Smooth muscle cell (in vitro differentiated cells): Measurements from ENCODE around the gene AP2M1. TPM values are rescaled to one million over a fixed set of nuclear protein-coding genes. Genes with fewer than 3 reads are reported as not detected.

Experiments used
- DNase-seq: peaks from one replicate; lab custom pipeline; 2025; ENCODE audit not compliant: unreplicated experiment; lab: John Stamatoyannopoulos, UW
- H2AFZ ChIP-seq: fragments of 200-600 bp; sonication (generic); 2 replicates; pipeline ENCODE4 v1.6.0; 2016; ENCODE audit warnings: antibody characterized with exemption, low read depth, mild to moderate bottlenecking
- H3F3A ChIP-seq: fragments of 200-600 bp; sonication (generic); 2 replicates; pipeline ENCODE4 v1.6.0; 2017; ENCODE audit warnings: antibody characterized with exemption, low read depth
- H3K27ac ChIP-seq: fragments of 200-600 bp; sonication (generic); 2 replicates; pipeline ENCODE4 v1.5.1; 2016; ENCODE audit warnings: low read depth, mild to moderate bottlenecking
- H3K27me3 ChIP-seq: fragments of 200-600 bp; sonication (generic); 2 replicates; pipeline ENCODE4 v1.6.1; 2016; ENCODE audit warnings: low read depth, mild to moderate bottlenecking
- H3K36me3 ChIP-seq: fragments of 200-600 bp; sonication (generic); 2 replicates; pipeline ENCODE4 v1.5.1; 2016; ENCODE audit warnings: low read depth
- H3K4me1 ChIP-seq: fragments of 200-600 bp; sonication (generic); 2 replicates; pipeline ENCODE4 v1.5.1; 2016; ENCODE audit warnings: low read depth
- H3K4me2 ChIP-seq: fragments of 200-600 bp; sonication (generic); 2 replicates; pipeline ENCODE4 v1.6.0; 2016; ENCODE audit warnings: mild to moderate bottlenecking
- H3K4me3 ChIP-seq: fragments of 200-600 bp; sonication (generic); 2 replicates; pipeline ENCODE4 v1.5.1; 2016; ENCODE audit warnings: mild to moderate bottlenecking
- H3K79me2 ChIP-seq: fragments of 200-600 bp; sonication (generic); 2 replicates; pipeline ENCODE4 v1.6.0; 2016; ENCODE audit warnings: low read depth, mild to moderate bottlenecking
- H3K9ac ChIP-seq: fragments of 200-600 bp; sonication (generic); 2 replicates; pipeline ENCODE4 v1.6.0; 2016; ENCODE audit warnings: low read depth
- H3K9me3 ChIP-seq: fragments of 200-600 bp; sonication (generic); replicated peaks from 2 replicates; pipeline ENCODE4 v1.5.1; 2016; ENCODE audit warnings: low read depth
- H4K20me1 ChIP-seq: fragments of 200-600 bp; sonication (generic); 2 replicates; pipeline ENCODE4 v1.6.0; 2016; ENCODE audit warnings: low read depth
- WGBS: methylation state at CpG from one replicate; pipeline ENCODE4 v1.1.7; 2016; ENCODE audit warnings: low lambda C conversion rate; 5-methylcytosine and 5-hydroxymethylcytosine counted together
- polyA plus RNA-seq: library from polyadenylated mRNA; unstranded; fragments of >200 nt; fragmentation: Nextera tagmentation; extraction: Ambion mirVana; gene quantifications from 2 replicates; pipeline ENCODE4 v1.2.1, GENCODE V29; 2016
- total RNA-seq: library from RNA; depleted of rRNA; stranded (reverse); fragments of >200 nt; gene quantifications from 2 replicates; pipeline ENCODE4 v1.2.3, GENCODE V29; 2014
- TF ChIP-seq, protein P1 (sequence below): fragments of 200-600 bp; sonication (generic); IDR thresholded peaks from 2 replicates; pipeline ENCODE4 v1.5.1; 2017; ENCODE audit warnings: borderline replicate concordance, mild to moderate bottlenecking, antibody characterized with exemption; ENCODE audit not compliant: insufficient read depth, poor library complexity, severe bottlenecking

Gene AP2M1
- total and polyA plus RNA-seq, 2 experiments from 2014 or later = 444 to 784 TPM

DNA sequence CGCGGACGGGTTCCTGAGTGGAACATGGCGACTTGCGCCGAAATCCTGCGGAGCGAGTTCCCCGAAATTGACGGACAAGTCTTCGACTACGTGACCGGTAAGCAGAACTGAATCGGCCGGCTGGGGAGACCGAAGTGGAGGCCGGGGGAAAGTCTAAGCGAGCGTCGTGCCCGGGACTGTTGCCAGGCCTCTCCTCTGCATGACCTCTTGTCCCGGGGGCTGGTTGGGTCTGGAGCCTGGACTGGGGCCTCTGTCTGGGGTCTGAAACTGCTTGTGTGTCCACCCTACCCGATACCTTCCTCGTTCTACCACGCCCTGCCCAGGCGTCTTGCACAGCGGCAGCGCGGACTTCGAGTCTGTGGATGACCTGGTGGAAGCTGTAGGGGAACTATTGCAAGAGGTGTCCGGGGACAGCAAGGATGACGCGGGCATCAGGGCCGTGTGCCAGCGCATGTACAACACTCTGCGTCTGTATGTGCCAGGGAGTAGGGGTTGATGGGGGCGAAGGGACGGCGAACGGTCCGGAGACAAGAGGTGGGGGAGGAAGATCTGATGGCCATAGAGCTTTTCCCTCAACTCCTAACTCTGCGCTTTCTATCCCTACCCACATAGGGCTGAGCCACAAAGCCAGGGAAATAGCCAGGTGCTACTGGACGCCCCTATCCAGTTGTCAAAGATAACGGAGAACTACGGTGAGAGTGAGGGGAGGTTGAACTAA is 11.7 kb downstream of the AP2M1 start, which contains the start of gene ABCF3:
Gene ABCF3 (plus strand): TSS at position 16 of the 718 bp plus-strand sequence. CDS start 9 bp downstream, at position 25.
- Histone ChIP-seq H2AFZ (no peak within 1 kb of the TSS), H3K27me3 (no peaks in the 10 kb centered on the region), H4K20me1 (peaks cover 65% of the 10 kb centered on the region), H3K36me3 (peaks cover 12% of the 10 kb centered on the region), H3F3A (peaks cover 35% of the 10 kb centered on the region), H3K9ac (peak within 1 kb of the TSS; percentile 85), H3K4me3 (peak within 1 kb of the TSS; percentile 94), H3K4me2 (peak within 1 kb of the TSS; percentile 100), H3K27ac (peak within 1 kb of the TSS; percentile 89), H3K9me3 (no peaks in the 10 kb centered on the region), H3K79me2 (peaks cover 57% of the 10 kb centered on the region), H3K4me1 (peaks cover 12% of the 10 kb centered on the region)
- DNase-seq = no peak
- TF ChIP-seq, protein P1, sequence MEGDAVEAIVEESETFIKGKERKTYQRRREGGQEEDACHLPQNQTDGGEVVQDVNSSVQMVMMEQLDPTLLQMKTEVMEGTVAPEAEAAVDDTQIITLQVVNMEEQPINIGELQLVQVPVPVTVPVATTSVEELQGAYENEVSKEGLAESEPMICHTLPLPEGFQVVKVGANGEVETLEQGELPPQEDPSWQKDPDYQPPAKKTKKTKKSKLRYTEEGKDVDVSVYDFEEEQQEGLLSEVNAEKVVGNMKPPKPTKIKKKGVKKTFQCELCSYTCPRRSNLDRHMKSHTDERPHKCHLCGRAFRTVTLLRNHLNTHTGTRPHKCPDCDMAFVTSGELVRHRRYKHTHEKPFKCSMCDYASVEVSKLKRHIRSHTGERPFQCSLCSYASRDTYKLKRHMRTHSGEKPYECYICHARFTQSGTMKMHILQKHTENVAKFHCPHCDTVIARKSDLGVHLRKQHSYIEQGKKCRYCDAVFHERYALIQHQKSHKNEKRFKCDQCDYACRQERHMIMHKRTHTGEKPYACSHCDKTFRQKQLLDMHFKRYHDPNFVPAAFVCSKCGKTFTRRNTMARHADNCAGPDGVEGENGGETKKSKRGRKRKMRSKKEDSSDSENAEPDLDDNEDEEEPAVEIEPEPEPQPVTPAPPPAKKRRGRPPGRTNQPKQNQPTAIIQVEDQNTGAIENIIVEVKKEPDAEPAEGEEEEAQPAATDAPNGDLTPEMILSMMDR = no peak
- 2% methylated on average over 45 of the region's 45 CpGs for WGBS

DNA sequence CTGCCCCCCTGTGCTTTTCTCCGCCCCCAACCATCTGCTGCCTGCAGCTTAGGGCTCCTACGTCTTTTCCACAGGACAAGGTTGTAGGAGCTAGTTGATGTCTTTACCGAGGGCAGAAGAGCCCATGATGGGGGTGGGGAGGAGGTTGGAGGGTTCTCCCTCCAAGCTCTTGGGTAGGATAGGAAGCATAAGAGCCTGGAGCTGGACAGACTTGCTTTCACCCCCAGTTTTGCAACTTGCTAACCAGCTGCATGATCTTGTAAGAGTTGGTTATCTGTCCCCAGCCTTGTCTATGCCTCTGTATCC is 12.2 kb downstream of the AP2M1 start:
- WGBS = 26% methylated on average over 3 of the region's 3 CpGs
- Histone ChIP-seq H3K4me3 (peak overlapping the region; percentile 94), H3F3A (peaks cover 34% of the 10 kb centered on the region), H2AFZ (no peak overlapping the region), H3K9me3 (no peaks in the 10 kb centered on the region), H3K27me3 (no peaks in the 10 kb centered on the region), H3K4me1 (peaks cover 12% of the 10 kb centered on the region), H3K36me3 (peaks cover 10% of the 10 kb centered on the region), H4K20me1 (peaks cover 60% of the 10 kb centered on the region), H3K79me2 (peaks cover 52% of the 10 kb centered on the region), H3K4me2 (peak overlapping the region; percentile 100), H3K9ac (peak overlapping the region; percentile 85), H3K27ac (peak overlapping the region; percentile 89)
- DNase-seq = no peak
- TF ChIP-seq, protein P1 = no peak

DNA sequence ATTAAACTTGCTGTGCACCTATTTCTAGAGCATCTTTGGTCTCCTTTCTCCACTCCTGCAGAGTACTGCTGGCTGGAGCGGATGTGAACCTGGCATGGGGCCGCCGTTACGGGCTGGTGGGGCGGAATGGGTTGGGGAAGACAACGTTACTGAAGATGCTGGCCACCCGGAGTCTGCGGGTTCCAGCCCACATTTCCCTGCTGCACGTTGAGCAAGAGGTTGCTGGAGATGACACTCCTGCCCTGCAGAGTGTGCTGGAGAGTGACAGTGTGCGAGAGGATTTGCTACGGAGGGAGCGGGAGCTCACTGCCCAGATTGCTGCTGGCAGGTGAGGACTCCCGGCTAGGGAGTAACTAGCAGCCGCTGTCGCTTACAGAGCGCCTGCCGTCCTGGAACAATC is 13.4 kb downstream of the AP2M1 start:
- H3K36me3 ChIP-seq = peaks cover 1% of the 10 kb centered on the region
- peaks cover 22% of the 10 kb centered on the region for H3F3A ChIP-seq
- H4K20me1 ChIP-seq = peaks cover 48% of the 10 kb centered on the region
- no peak overlapping the region for H3K4me3 ChIP-seq
- H3K79me2 ChIP-seq = peaks cover 46% of the 10 kb centered on the region
- H3K4me1 ChIP-seq = peaks cover 12% of the 10 kb centered on the region
- no peaks in the 10 kb centered on the region for H3K9me3 ChIP-seq
- no peak overlapping the region for H3K4me2 ChIP-seq
- WGBS = 95% methylated on average over 17 of the region's 17 CpGs
- TF ChIP-seq, protein P1 = no peak
- no peaks in the 10 kb centered on the region for H3K27me3 ChIP-seq
- H2AFZ ChIP-seq = no peak overlapping the region
- DNase-seq = no peak
- H3K27ac ChIP-seq = no peak overlapping the region
- H3K9ac ChIP-seq = no peak overlapping the region

DNA sequence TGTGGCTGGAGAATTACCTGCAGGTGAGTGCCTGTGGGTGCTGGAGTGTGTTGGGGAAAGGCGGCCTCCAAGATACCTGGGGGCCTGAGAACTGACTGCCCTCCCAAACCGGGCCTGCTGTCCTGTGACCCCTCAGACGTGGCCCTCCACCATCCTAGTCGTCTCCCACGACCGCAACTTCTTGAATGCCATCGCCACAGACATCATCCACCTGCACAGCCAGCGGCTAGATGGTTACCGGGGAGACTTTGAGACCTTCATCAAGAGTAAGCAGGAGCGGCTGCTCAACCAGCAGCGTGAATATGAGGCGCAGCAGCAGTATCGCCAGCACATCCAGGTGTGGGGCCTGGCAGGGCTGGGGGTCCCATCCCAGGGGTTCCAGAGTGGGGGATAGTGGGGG is 14.8 kb downstream of the AP2M1 start:
- Histone ChIP-seq H3K27ac (no peak overlapping the region), H3F3A (peaks cover 8% of the 10 kb centered on the region), H4K20me1 (peaks cover 40% of the 10 kb centered on the region), H3K27me3 (no peaks in the 10 kb centered on the region), H2AFZ (no peak overlapping the region), H3K9ac (no peak overlapping the region), H3K36me3 (no peaks in the 10 kb centered on the region), H3K79me2 (peaks cover 44% of the 10 kb centered on the region), H3K4me2 (no peak overlapping the region), H3K4me1 (peaks cover 12% of the 10 kb centered on the region), H3K9me3 (no peaks in the 10 kb centered on the region), H3K4me3 (no peak overlapping the region)
- DNase-seq = no peak
- TF ChIP-seq, protein P1 = no peak
- WGBS = 96% methylated on average over 13 of the region's 13 CpGs
